NCI-H82 treated with DMSO at 0.1 percent for 48 hours (cell line): ENCODE data around the gene PITPNM3.
A peak's percentile ranks its signal among the peaks of the same experiment; 100 is the strongest.

Experiments
- DNase-seq: peaks from one replicate; lab custom pipeline; 2025; ENCODE audit not compliant: unreplicated experiment; lab: John Stamatoyannopoulos, UW

PITPNM3 gene

GRCh38 chr17:6449307-6449706 is 107.0 kb downstream of the PITPNM3 start:
- no peak for DNase-seq

DNA sequence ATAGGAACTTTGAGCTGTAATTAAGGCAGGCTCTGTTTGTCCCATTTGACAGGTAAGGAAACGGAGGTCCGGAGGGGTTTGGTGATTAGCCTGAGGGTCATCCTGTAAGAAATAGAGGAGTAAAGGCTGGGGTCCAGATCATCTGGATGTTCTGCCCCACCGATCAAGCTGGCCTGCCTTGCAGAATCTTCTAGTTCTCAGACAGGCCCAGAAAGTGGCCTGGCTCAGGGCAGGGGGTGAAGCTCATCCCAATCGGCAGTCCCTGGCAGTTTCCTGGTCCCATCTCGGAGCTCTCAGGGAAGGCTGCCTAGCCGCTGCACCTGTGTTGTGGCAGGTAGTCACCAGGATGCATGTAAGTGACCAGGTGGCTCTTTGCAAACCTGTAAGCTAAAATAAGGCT is 107.9 kb downstream of the PITPNM3 start:
- DNase-seq, result no peak

GRCh38 chr17:6446516-6447100 is 109.7 kb downstream of the PITPNM3 start:
- no peak for DNase-seq

- no peak for DNase-seq
Observed at GRCh38 chr17:6444571-6445335, 111.6 kb downstream of the PITPNM3 start.

DNA sequence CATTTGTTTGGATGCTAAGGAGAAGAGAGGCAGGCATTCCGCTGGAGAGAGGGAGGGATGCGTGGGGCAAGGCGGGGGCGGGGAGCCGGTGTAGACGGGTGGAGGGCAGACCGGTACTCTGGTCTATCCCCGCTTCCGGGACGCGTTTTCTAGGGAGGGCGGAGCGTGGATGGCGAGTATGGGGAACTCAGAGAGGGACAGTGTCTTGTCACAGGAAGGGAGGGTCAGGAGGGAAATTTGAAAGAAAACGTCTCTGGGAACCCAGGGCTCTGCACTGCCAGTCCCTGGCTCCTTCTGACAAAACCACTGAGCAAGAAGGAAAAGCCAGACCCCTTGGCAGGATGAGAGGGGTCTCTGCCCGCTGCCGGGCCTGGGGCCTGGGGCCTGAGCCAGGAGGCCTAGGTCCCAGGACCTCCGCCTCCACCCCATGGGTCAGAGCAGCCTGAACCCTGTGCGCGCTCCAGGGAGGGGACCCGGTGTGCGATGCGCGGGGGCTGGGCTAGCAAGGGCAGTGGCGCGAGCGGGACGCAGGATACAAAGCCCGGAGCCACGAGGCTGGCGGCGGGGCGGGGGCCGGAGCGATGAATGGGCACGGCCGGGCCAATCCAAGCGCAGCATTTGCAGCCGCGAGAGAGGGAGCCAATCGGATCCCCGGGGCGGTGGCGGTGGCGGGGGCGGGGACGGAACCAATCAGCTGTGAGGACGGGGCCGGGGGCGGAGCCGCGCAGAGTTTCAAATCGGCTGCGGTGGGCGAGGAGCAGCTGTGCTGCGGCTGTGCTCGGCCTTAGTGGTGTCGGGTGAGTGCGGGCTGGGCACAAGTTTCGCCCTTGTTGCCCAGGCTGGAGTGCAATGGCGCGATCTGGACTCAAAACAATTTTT is 112.4 kb downstream of the PITPNM3 start, which contains the start of gene PIMREG:
PIMREG (plus strand) TSS at position 764 of the 879 bp plus-strand sequence. CDS start 656 bp downstream, outside the sequence.
- peak; percentile 91 for DNase-seq

DNA sequence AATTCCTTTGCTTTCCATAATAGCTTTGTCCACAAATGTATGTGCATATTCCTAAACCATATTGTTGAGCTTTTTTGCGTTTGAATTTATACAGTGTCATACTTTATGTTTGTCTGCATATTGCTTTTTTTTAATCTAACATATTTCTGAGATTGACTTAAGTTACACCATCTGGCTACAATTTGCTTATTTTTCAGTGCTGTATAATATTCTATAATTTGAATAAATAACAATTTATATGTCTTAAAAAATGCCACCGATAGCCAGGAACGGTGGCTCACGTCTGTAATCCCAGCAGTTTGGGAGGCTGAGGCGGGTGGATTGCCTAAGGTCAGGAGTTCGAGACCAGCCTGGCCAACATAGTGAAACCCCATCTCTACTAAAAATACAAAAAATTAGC is 113.6 kb downstream of the PITPNM3 start:
- no peak for DNase-seq

DNA sequence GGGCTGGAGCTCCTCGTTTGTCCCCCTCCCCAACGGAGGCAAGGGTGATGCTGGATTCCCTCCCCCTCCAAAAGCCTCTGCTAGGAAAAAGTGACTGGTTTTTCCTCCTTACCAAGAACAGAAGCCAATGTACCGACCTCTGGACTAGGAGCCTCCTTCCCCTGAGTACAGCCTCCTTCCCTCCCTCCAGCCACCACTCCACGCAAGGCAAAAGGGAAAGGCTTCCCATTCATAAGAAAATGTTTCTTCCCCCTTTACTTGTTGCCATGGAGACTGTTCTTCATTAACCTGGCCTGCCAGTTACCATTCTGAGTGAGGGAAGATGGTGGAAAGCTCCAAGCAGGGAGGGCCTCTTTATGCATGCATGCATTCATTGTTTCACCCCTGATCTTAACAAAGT is 116.4 kb downstream of the PITPNM3 start:
- no peak for DNase-seq

- no peak for DNase-seq
Observed at GRCh38 chr17:6437956-6438355, 118.4 kb downstream of the PITPNM3 start.

DNA sequence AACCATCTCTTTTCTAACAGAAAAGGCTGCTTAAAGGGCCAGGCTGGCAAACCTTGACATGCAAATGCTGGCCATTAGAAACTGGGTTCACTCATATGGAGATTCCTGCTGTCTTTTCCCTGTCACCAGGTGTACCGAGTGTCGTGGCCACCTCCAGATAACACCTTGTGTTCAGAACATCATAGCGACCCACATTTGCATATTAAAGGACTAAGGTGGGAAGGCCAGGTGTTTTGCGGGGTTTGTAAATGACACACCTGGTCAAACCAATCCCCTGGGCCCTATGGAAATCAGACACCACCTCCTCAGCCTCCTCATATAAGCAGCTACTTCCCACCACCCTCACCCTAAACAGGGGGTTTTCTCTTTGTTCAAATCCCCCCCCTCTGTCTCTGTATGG is 118.9 kb downstream of the PITPNM3 start:
- no peak for DNase-seq

DNA sequence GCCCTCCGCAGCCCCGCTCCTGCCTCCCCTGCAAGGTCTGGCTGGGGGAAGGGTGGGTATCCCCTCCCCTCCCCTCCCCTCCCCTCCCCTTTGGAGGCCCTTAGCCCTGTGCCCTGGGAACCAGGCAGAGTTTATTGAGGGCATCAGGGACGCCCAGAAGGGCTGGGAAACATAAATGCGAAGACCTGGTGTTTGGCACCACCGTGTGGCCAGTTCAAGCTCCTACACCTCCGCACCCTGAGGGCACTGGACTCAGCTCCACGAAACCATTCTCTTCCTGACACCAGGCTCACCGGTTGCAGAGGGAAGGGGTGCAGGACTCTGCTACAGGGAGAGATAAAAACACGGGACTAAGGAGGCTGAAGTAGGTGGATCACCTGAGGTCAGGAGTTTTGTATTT is 120.4 kb downstream of the PITPNM3 start:
- DNase-seq, result peak; percentile 78

GRCh38 chr17:6435051-6435450 is 121.3 kb downstream of the PITPNM3 start, which contains the start of gene AIPL1:
TSS of gene AIPL1 (minus strand) at chr17:6435121. CDS start at chr17:6435104, 17 bp downstream.
- peak; percentile 83 for DNase-seq

DNA sequence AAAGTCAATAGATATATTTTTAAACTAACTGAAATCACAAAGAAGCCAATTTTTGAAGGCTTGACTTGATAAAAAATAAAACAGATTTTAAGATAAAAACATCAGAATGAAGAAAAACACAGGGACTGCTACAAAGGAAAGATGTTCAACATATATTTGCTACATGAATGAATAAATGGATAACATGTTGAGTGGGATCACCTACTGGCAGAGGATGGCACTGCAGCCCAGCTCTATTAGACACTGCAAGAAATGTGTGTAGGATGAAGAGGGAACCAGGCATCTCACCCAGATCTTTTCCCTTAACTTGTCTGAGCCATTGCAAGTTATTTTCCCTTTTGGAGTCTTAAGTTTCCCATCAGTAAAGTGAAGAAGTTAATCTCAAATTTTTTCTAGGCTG is 125.6 kb downstream of the PITPNM3 start:
- DNase-seq, result no peak

- DNase-seq, result peak; percentile 89
Observed at GRCh38 chr17:6429266-6429665, 127.1 kb downstream of the PITPNM3 start.

GRCh38 chr17:6428207-6428965 is 128.0 kb downstream of the PITPNM3 start:
- DNase-seq, result no peak

DNA sequence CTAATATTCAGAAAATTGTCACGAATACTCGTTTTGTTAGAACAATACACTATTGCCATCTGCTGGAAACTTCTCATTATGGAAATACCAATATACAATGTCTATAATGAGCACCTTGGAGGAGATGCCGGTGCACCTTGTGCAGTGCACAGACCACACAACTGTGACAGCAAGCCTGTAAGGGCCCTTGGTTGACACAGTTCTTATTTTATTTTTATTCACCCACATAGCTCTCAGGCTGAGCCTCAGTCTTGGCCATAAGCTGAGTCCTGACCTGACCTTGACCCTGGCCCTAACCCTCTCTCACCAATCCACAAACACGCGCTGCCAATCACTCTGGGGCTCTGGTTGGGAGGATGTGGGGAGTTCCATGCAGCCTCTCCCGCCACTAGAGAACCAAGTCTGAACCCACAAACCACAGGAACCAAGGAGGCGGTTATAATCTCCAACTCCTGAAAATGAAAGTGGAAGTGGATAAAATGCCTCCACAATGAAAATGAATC is 129.0 kb downstream of the PITPNM3 start:
- no peak for DNase-seq

DNA sequence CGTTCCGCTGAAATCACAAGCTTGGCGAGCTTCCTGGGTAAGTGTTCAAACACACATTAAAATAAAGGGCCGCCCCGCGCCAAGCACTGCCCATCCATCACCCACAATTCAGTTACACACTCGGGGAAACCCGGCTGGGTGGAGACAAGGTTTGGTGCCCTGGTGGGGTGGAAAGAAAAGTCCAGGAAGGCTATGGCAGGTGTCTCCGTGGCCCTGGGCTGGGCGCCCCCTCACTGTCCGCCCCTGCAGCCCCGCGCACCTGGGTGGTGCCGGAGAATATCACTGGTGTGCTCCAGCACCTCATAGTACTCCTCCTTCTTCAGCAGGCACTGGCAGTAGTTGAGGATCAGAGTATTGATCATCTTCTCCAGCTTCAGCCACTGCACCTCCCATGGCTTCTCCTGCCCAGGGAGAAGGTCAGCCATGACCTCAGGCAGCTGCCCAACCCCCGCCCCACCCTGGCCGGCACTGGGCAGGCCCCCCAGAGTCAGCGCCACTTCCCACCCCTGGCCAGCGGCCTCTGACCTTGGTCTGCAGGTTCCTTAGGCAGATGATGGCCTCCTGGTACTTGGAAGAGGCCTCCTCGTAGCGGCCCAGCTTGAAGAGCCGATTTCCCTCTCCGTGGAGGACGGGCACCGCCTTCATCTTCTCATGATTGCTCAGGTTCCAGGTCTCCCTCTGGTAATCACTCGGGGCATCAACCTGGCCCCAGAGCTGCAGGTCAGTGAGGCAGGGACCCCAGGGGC is 129.8 kb downstream of the PITPNM3 start:
- no peak for DNase-seq

GRCh38 chr17:6425407-6425806 is 130.9 kb downstream of the PITPNM3 start:
- DNase-seq, result no peak

- DNase-seq, result no peak
Observed at GRCh38 chr17:6423931-6424330, 132.4 kb downstream of the PITPNM3 start.

DNA sequence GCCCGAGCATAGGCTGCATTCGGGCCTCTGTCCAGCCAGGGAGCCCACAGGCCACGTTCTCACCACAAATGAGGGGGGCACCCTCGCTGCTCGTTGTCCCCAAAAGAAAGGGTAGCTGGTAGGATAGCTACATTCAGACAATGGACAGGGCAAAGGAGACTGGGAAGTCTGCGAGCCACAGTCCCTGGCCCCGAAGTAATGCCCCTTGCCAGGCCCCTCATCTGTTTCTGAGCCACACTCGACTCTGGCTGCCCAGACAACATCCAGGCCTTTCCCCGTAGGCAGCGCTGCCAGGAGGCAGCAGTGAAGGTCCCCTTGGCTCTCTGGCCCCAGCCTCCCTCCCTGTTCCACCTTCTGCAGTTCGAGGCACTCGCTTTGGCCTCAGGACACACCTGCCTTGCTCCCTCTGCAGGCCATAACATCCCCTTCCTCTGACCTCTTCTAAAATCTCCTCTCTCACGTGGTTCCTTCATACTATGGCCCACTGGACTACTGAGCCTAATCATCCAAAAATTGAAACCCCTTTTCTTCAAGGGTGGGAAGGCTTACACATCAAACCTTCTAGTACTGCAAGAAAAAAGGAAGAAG is 133.6 kb downstream of the PITPNM3 start:
- no peak for DNase-seq
